HPDE6-E6E7 (cell line): Measurements from ENCODE around the gene CLEC2L.

ENCODE experiments used
- DNase-seq: peaks from one replicate; pipeline ENCODE4 v3.0.0; 2011; ENCODE audit warnings: missing footprints; ENCODE audit errors: extremely low spot score

The CLEC2L gene

DNA sequence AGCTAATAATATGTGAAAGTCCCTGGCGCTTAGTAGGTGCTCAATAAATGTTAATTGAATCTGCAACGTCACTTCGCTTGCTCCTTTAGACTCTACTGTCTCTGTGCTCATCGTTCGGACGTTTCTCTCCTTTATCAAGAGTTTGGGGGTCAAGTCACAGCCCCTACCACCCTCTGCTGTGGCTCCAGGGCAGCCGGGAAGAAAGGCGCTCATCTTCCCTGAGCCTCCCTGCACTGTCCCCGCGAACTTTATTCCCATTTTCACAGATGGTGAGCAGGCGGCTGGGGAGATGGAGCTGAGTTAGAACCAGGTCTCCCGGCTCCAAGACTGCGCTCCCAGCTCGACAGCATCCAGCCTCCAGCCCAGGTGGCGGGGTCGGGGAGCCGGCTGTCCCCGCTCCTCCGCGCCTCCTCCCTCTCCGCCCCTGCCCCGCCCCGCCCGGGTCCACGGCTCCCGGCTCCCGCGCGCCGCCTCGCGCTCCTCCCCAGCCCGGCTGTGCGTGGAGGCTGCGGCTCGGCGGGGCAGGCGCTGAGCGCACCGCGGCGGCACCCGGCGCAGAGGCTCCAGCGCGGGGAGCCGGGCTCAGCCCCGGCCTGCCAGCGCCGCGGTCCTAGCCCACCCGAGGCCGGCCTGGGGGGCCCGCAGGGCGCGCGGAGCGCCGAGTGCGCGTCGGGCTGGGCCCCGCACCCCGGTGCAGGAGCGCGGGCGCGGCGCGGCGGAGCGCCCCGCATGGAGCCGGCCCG, at the start of gene CLEC2L:
TSS of gene CLEC2L (plus strand) at position 487 of the 743 bp plus-strand sequence. CDS start at position 730, 243 bp downstream.
- no peak for DNase-seq

- no peak for DNase-seq
Observed at GRCh38 chr7:139476139-139476538, 47.3 kb upstream of the CLEC2L start.

DNA sequence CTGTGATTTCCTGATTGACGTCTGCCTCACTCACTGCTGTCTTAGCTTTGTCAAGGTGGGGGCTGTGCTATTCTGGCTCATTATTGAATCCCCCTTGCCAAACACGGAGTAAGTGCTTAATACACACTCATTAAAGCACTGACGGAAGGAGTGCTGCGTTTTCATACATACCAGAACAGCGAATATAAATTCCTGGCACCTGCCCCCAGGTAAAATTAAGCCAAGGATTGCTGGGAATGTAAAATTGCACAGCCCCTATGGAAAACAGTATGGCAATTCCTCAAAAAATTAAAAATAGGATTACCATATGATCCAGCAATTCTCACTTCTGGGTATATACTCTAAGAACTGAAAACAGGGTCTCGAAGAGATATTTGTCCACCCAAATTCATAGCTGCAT, 46.6 kb upstream of the CLEC2L start:
- no peak for DNase-seq

DNA sequence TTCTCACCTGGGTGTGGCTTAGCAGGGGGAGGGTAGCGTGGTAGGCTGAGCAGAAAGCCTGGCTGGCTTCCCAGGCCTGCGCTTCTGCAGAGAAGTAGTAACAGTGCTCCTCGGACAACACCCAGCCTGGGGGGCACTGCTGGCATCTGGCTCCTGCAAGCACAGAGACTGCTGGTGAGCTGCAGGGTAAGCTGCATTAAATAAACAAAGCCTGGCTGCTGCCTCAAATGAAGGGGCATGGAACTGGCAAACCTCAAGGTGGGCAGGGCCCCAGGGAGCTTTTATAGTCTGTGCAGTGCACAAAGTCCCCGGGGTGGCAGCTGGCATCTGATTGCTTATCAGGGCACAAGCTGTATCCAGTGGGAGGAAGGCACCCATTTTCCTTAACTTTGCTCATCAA, 43.9 kb upstream of the CLEC2L start:
- DNase-seq = no peak

GRCh38 chr7:139481364-139481763, 42.1 kb upstream of the CLEC2L start:
- no peak for DNase-seq

GRCh38 chr7:139482122-139482521, 41.4 kb upstream of the CLEC2L start:
- DNase-seq = no peak

DNA sequence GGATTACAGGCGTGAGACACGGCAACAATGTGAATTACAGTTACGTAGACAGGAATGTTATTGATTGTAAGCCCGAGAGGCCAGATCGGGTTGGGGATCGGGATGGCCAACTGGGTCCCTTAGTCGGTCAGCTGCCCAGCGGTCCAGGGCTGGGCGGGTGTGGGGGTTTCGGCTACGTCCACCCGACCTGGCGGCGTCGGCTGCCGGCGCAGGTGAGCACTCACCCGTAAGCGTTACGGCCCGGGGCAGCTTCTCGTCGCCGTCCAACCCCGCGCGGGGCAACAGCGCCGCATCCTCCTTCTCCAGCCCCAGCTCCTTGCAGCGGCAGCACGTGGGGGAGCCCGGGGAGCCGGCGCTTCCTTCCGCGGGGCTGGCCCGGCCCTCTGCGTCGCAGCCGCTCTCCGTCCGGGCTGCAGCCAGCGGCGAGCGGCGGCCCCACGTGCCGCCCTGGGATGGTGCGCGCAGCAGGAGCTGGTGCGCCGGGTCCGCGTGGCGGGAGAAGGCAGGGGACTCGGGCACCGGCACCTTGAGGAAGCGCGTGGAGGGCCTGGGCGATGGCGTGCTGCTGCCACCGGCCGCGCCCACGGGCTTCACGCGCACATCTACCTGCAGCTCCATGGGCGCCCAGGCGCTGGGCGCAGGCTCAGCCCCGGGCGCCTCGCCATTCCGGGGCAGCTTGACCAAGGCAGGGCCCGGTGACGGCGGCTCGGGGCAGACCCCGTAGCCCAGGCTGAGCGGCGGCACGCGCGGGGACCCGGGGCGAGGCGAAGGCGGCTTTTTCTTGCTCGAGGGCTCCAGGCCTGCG, 40.6 kb upstream of the CLEC2L start:
- peak; percentile 58 for DNase-seq

DNA sequence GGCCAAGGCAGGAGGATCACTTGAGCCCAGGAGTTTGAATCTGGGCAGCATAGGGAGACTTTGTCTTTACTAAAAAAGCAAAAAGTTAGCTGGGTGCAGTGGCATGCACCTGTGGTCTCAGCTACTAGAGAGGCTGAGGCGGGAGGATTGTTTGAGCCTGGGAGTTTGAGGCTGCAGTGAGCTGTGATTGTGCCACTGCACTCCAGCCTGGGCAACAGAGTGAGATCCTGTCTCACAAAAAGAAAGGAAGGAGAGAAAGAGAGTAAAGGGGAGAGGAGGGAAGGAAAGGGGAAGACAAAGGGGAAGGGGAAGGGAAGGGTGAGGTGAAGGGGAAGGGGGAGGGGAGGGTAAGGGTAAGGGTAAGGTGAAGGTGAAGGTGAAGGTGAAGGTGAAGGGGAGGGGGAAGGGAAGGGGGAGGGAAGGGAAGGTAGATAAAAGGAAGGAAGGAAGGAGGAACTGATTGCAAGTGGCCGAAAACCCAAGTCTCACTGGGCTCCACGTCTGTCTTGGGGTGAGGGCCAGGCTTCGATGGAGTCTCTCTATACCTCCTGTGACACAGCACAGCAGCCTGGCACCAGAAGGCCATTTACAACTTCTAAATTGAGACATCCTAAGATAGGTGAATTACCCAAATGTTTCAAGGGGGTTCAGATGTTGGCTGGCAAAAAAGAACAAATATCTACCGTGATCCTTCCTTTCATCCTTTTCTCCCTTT, 36.0 kb upstream of the CLEC2L start:
- no peak for DNase-seq

- DNase-seq = no peak
Observed at GRCh38 chr7:139488810-139489209, 34.7 kb upstream of the CLEC2L start.

DNA sequence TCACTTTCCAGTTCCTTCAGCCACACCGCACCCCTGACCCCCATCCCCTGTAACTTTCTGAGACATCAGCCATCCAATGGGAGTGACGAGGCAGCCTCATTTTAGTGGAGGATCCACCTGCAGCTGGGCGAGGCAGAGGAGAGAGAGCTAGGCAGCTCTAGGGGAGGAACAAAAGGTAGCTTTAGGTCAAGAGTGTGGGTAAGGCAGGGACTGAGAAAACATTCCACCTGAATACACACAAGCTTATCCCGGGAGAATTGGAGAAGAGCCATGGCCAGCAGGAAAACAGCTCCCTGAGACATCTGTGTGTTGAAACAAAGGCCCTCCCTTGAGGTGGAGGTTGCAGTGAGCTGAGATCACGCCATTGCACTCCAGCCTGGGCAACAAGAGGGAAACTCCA, 33.4 kb upstream of the CLEC2L start:
- peak; percentile 26 for DNase-seq

DNA sequence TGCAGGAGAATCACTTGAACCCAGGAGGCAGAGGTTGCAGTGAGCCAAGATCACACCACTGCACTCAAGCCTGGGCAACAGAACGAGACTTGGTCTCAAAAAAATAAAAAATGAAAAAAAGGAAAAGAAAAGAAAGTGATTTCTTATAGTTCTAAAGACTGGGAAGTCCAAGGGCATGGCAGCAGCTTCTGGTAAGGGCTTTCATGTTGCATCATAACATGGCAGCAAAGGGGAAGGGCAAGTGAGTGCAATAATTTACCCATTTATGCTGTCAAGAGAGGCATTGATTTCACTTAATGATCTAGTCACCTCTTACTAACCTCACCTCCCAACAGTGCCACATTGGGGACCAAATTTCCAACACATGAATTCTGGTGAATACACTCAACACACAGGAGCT, 31.2 kb upstream of the CLEC2L start:
- DNase-seq = no peak

DNA sequence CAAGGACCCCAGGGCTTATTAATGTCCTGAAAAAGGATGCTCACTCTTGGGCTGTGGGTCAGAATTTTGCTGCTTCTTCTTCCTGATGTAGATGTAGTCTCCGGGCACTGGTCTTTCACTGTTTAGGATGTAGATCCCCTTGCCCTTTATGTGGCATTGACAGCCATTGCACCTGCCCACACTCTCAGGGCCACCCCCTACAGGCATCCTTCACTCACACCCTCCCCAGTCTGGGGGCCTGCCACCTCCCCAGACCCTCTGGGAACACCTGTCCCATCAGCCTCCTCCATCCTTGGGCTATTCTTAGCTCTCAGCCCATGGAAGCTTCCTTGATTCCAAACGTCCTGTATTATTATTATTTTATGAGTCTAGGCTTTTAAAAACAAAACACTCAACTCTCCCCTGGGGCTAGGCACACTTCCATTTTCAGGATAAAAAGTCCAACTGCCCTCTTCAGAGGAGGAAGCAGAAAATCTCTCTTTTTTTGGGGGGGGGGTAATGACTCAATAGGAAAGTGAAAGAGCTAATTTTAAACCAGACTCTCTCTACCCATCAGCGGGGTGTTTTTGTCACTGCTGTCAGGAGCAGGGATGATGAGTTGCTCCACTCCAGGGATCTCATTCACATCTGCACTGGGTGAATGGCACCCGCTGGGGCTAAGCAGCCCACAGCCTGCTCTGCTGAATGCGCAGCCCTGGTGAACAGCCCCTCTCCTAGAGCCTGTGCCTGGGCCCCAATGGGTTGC, 28.5 kb upstream of the CLEC2L start:
- no peak for DNase-seq

DNA sequence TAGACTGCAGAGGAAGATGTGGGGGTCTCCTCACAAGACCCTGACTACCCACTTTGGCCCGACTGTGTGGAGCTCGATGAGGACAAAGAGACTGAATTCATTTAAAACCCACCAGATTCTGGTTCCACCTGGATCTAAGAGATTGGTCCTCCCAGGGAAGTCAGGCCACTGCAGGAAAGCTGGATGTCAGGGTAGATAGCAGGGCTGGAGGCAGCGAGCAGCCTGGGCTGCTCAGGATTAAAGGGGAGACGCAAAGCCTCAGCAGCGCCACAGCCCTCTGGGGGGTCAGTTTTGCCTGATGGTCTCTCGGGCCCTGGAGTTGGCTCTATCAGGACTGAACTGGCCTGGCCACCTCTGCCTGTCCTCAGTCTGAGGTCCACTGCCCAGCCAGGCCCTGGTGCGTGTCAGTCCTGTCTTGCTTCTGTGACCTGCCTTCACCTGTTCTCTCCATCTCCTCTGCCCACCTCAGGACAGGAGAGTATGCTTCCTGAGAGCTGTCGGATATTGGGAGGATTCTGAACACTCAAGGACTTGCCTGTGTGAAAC, 27.8 kb upstream of the CLEC2L start:
- no peak for DNase-seq

- DNase-seq = no peak
Observed at GRCh38 chr7:139496528-139496927, 27.0 kb upstream of the CLEC2L start.

DNA sequence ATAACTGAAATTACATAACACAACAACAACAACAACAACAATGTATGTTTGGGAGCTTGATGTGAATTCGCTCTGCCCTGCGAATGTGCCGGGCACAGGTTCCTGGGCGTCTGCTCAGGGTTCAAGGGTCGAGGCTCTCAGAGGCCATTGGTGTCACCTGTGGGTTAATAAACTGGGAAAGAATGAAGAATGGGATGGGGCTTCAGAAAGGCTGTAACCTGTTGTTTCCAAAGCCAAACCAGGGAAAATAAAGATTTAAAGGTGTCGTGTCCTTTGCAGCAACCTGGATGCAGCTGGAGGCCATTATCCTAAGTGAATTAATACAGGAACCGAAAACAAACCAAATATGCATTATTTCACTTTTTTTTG, 22.7 kb upstream of the CLEC2L start:
- no peak for DNase-seq

- DNase-seq = no peak
Observed at GRCh38 chr7:139502226-139502625, 21.3 kb upstream of the CLEC2L start.

DNA sequence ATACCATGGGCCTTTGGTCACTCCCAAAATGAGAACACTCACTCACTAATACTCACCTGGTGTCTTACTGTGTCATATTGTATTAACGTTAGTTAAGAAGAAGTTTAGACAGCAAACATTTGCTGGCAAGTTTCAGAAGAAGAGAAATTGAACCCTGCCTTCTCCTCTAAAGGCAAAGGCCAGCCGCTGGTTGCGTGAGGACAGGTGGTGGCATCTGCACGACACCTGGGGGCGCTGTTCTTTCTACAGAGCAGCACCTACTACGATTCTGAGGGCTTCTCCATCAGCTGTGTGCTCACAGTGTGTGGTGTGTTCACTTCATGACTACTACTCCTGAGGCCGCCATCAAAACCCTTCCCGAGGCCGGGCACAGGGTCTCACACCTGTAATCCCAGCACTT, 17.9 kb upstream of the CLEC2L start:
- DNase-seq = no peak

DNA sequence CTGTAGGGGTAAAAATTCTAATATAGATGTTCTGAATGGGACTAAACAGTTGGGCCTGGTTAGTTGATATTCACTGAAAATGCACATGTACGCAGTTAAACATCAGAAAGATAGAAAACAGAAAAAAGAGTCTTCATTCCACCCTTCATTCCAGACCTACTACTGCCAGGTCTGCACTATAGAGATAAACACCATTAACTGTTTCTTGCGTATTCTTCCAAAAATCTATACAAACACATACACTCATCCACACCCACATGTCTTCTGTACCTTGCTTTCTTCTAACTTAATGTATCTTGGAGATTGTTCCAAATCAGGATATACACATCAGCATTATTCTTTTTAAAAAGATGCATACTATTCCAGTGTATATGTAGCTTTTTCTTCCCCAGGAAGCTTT, 13.9 kb upstream of the CLEC2L start:
- no peak for DNase-seq

GRCh38 chr7:139511315-139511714, 12.2 kb upstream of the CLEC2L start:
- DNase-seq = no peak

- DNase-seq = no peak
Observed at GRCh38 chr7:139515266-139515665, 8.2 kb upstream of the CLEC2L start.

DNA sequence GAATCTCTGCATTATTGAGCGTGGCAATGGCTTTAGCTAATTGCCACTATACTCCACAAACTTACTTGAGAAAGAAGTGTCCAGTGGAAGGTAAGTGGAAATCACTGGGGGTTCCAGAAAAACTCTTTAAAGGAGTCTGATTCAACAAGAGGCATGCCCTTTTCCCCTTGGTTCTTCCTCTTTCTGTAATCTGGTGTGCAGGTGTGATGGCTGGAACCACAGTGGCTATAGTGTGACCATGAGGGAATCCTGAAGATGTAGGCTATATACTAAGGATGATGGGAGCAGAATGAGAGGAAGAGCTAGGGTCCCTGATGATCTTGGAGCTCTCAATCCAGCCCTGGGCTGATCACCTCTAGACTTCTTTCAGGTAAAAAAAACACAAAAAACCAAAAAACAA, 2.0 kb upstream of the CLEC2L start:
- no peak for DNase-seq

DNA sequence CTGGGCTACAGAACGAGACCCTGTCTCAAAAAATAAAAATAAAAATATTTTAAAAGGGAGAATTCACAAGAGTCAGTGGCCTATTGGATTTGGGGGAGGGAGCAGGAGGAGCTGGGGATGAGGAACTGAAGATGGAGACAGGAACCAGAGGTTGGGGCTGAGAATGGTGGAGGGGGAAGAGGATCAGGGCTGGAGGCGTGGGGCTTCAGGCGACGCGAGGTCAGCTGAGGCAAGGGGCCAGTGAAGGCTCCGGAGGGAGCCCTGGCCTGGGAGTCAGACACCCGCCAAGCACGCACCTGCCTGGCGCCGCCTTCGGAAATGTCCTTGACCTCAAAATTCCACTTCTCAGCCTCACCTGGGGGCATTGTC, 671 bp upstream of the CLEC2L start:
- DNase-seq = no peak
